ENCODE data around the gene GATD1. TPM values are rescaled to one million over a fixed set of nuclear protein-coding genes. Genes with fewer than 3 reads are reported as not detected.
A peak's percentile ranks its signal among the peaks of the same experiment; 100 is the strongest.

GATD1 gene
- polyA plus RNA-seq, 2 of the 4 experiments (the other 2 are of a cell fraction): 14.5 to 43.1 TPM

DNA sequence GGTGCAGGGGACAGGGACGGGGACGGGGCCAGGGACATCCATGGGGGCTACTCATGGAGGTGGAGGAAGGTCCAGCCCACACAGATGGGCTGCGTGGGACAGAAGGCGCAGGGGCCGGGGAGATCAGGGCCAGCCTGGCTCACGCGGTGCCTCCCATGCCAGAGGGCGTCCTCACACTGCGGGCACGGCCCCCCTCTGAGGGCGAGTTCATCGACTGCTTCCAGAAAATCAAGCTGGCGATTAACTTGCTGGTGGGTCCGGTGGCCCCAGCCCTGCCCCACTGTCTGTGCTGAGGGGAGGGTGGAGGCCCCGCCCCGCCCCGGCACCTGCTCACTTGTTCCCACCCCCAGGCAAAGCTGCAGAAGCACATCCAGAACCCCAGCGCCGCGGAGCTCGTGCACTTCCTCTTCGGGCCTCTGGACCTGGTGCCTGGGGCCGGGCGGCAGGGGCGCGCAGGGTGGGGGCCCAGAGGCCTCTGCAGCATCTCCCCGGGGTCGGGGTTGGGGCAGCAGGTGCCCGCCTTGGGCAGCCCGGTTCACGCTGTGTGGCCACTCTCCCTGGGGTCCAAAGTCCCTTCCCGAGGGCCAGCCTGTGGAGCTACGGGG is 55.4 kb downstream of the GATD1 start:
- no peaks in the 10 kb centered on the region for H3K9me3 ChIP-seq
- DNase-seq (ENCODE audit: low read depth in 1 of 2, low spot score in 1 of 2) (no peak), ATAC-seq (peak in 1 of 2 experiments; percentile 31; a peak in 3 of 6 replicates), FAIRE-seq (no peak)
- TF ChIP-seq, protein P1, sequence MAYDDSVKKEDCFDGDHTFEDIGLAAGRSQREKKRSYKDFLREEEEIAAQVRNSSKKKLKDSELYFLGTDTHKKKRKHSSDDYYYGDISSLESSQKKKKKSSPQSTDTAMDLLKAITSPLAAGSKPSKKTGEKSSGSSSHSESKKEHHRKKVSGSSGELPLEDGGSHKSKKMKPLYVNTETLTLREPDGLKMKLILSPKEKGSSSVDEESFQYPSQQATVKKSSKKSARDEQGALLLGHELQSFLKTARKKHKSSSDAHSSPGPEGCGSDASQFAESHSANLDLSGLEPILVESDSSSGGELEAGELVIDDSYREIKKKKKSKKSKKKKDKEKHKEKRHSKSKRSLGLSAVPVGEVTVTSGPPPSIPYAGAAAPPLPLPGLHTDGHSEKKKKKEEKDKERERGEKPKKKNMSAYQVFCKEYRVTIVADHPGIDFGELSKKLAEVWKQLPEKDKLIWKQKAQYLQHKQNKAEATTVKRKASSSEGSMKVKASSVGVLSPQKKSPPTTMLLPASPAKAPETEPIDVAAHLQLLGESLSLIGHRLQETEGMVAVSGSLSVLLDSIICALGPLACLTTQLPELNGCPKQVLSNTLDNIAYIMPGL (CRISPR knock-in tag; IDR thresholded peaks at IDR 0.05; ENCODE audit: borderline replicate concordance): no peak
- TF ChIP-seq HOXA7 (CRISPR knock-in tag; IDR thresholded peaks at IDR 0.05): no peak
- no peak for TF ChIP-seq ZNF302 (CRISPR knock-in tag; IDR thresholded peaks at IDR 0.05)
- no peak for TF ChIP-seq KDM5A (IDR thresholded peaks at IDR 0.05)
- TF ChIP-seq HOXB13 (CRISPR knock-in tag; IDR thresholded peaks at IDR 0.05; ENCODE audit: low read depth): no peak
- TF ChIP-seq EHMT2 (IDR thresholded peaks at IDR 0.05; ENCODE audit: low read depth): no peak
- no peak for TF ChIP-seq POLR2A (IDR thresholded peaks at IDR 0.05; ENCODE audit: low read length)
- no peak for TF ChIP-seq NFE2L2 (conservative IDR thresholded peaks at IDR 0.05; ENCODE audit: low read length)
- TF ChIP-seq EHF (CRISPR knock-in tag; IDR thresholded peaks at IDR 0.05): no peak
- TF ChIP-seq RAD21 (conservative IDR thresholded peaks at IDR 0.05 in 1 of 2, IDR thresholded peaks at IDR 0.05 in 1 of 2): no peak
- no peak for TF ChIP-seq RARB (CRISPR knock-in tag; IDR thresholded peaks at IDR 0.05)
- TF ChIP-seq BHLHE40 (IDR thresholded peaks at IDR 0.05; ENCODE audit: low read depth, low read length): no peak
- TF ChIP-seq MYC (IDR thresholded peaks at IDR 0.05; ENCODE audit: borderline replicate concordance, low read length): no peak
- TF ChIP-seq ZC3H11A (IDR thresholded peaks at IDR 0.05): no peak
- no peak for TF ChIP-seq EP300 (IDR thresholded peaks at IDR 0.05)
- TF ChIP-seq CHD2 (IDR thresholded peaks at IDR 0.05; ENCODE audit: low read length, partially characterized antibody): no peak
- TF ChIP-seq, protein P2, sequence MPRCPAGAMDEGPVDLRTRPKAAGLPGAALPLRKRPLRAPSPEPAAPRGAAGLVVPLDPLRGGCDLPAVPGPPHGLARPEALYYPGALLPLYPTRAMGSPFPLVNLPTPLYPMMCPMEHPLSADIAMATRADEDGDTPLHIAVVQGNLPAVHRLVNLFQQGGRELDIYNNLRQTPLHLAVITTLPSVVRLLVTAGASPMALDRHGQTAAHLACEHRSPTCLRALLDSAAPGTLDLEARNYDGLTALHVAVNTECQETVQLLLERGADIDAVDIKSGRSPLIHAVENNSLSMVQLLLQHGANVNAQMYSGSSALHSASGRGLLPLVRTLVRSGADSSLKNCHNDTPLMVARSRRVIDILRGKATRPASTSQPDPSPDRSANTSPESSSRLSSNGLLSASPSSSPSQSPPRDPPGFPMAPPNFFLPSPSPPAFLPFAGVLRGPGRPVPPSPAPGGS (IDR thresholded peaks at IDR 0.05): no peak
- TF ChIP-seq CBX8 (IDR thresholded peaks at IDR 0.05): no peak
- ChIA-PET POLR2A (interaction anchor here (2.1 kb wide), 1 partner anchor 26 kb away, joined by 7 read pairs; the partner anchor contains the start of genes DEAF1 and TMEM80), CTCF (interaction anchor here (1.0 to 20.1 kb wide), 12 partner anchors 11 to 167 kb away, joined by 3 to 599 read pairs (median 17); partner anchors contain the start of genes DEAF1, EPS8L2 and TMEM80)
- no peak overlapping the region for H3K27ac ChIP-seq
- 85% methylated on average over 12 of the region's 33 CpGs for WGBS (ENCODE audit: missing lambda C conversion rate)
- no peak overlapping the region for H3K4me2 ChIP-seq
- no peak overlapping the region for H3K4me3 ChIP-seq
- peaks cover 26% of the 10 kb centered on the region for H3K4me1 ChIP-seq

DNA sequence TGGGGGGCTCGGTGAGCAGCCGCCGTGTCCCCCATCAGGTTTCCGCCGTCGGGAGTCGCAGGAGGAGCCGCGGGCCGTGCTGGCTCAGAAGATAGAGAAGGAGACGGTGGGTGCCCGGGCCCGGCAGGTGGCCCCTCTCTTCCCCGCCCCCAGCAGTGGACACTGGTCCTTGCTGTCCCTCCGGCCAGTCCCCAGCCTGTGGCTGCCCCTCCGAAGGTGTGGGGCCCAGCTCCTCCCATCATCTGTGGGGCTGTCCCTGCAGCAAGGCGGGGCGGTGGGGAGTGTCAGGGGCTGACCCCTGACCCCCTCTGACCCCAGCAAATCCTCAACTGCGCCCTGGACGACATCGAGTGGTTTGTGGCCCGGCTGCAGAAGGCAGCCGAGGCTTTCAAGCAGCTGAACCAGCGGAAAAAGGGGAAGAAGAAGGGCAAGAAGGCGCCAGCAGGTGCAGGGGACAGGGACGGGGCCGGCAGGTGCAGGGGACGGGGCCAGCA is 56.0 kb downstream of the GATD1 start:
- Histone ChIP-seq H3K27ac (no peak overlapping the region), H3K9me3 (no peaks in the 10 kb centered on the region), H3K4me3 (no peak overlapping the region), H3K4me1 (peaks cover 21% of the 10 kb centered on the region), H3K4me2 (no peak overlapping the region)
- ChIA-PET POLR2A (interaction anchor here (2.1 kb wide), 1 partner anchor 26 kb away, joined by 7 read pairs; the partner anchor contains the start of genes DEAF1 and TMEM80), CTCF (interaction anchor here (1.3 to 20.1 kb wide), 7 partner anchors 20 to 167 kb away, joined by 3 to 599 read pairs (median 22); partner anchors contain the start of genes DEAF1, EPS8L2 and TMEM80)
- WGBS (ENCODE audit: missing lambda C conversion rate): 88% methylated on average over 15 of the region's 28 CpGs
- ATAC-seq: no peak
- FAIRE-seq: no peak
- no peak for DNase-seq (ENCODE audit: low read depth in 1 of 2, low spot score in 1 of 2)
- no peak for TF ChIP-seq FOSL2 (IDR thresholded peaks at IDR 0.05)
- TF ChIP-seq FOSL2 (CRISPR knock-in tag; IDR thresholded peaks at IDR 0.05): no peak

DNA sequence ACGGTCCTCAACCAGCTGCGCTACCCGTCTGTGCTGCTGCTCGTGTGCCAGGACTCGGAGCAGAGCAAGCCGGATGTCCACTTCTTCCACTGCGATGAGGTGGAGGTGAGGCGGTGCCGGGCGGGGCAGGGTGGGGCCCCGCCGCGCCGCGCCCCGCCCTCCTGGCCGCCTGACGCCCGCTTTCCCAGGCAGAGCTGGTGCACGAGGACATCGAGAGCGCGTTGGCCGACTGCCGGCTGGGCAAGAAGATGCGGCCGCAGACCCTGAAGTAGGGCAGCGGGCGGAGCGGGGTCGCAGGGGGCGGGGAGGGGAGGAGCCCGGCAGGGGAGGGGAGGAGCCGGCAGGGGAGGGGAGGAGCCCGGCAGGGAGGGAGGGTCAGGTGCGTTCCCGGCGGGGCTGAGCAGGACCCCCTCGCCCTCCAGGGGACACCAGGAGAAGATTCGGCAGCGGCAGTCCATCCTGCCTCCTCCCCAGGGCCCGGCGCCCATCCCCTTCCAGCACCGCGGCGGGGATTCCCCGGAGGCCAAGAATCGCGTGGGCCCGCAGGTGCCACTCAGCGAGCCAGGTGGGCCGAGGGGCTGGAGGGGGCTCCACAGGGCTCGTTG is 56.5 kb downstream of the GATD1 start:
- Histone ChIP-seq H3K4me1 (peaks cover 15% of the 10 kb centered on the region; the same call in 1 of the 3 replicates), H3K4me3 (no peak overlapping the region), H3K4me2 (no peak overlapping the region), H3K9me3 (no peaks in the 10 kb centered on the region), H3K27ac (no peak overlapping the region)
- no peak for TF ChIP-seq ZNF302 (CRISPR knock-in tag; IDR thresholded peaks at IDR 0.05)
- ATAC-seq: no peak
- ChIA-PET POLR2A (interaction anchor here (2.1 kb wide), 1 partner anchor 25 kb away, joined by 7 read pairs; the partner anchor contains the start of genes DEAF1 and TMEM80), CTCF (interaction anchor here (0.6 to 20.1 kb wide), 8 partner anchors 8 to 166 kb away, joined by 3 to 599 read pairs (median 14); partner anchors contain the start of genes DEAF1, EPS8L2 and TMEM80)
- WGBS (ENCODE audit: missing lambda C conversion rate): 90% methylated on average over 21 of the region's 53 CpGs
- DNase-seq (ENCODE audit: low read depth in 1 of 2, low spot score in 1 of 2): no peak
- FAIRE-seq: no peak

Data from A549 (cell line).